Heart left ventricle (tissue), 16 donors: Measurements from ENCODE around the gene TFEB. TPM values are rescaled to one million over a fixed set of nuclear protein-coding genes. Genes with fewer than 3 reads are reported as not detected.

Source experiments
- ATAC-seq, 4 donors: fragments of 200-7000 bp; cut with Tn5 transposase; one replicate each; pipeline ENCODE4 v1.9.1; 2020 to 2022; ENCODE audit warnings: moderate library complexity in 4 of 4, mild to moderate bottlenecking in 3 of 4, moderate number of reproducible peaks in 1 of 4
- DNase-seq, 5 donors: peaks; one replicate each; pipeline ENCODE4 v3.0.0-alpha.2; 2020
- H3K27ac ChIP-seq, 12 donors: fragments of 200-600 bp; sonication (generic) in 4 of 12; one replicate each; pipeline versions ENCODE4 v1.5.0 to v1.8.0; 2016 to 2022; ENCODE audit warnings: mild to moderate bottlenecking in 2 of 12
- H3K27me3 ChIP-seq, 9 donors: fragments of 200-600 bp; sonication (generic) in 2 of 9; one replicate each; pipeline versions ENCODE4 v1.5.1 to v1.8.0; 2016 to 2022; ENCODE audit warnings: mild to moderate bottlenecking in 3 of 9
- H3K36me3 ChIP-seq, 9 donors: fragments of 200-600 bp; sonication (generic) in 2 of 9; one replicate each; pipeline versions ENCODE4 v1.5.0 to v1.8.0; 2018 to 2022; ENCODE audit warnings: mild to moderate bottlenecking in 2 of 9
- H3K4me1 ChIP-seq, 12 donors: fragments of 200-600 bp; sonication (generic) in 4 of 12; one replicate each; pipeline versions ENCODE4 v1.5.0 to v1.8.0; 2016 to 2022; ENCODE audit warnings: mild to moderate bottlenecking in 3 of 12
- H3K4me3 ChIP-seq, 12 donors: fragments of 200-600 bp; sonication (generic) in 4 of 12; one replicate each; pipeline versions ENCODE4 v1.5.0 to v1.8.0; 2017 to 2022; ENCODE audit warnings: mild to moderate bottlenecking in 9 of 12, moderate library complexity in 4 of 12
- H3K9me3 ChIP-seq, 12 donors: fragments of 200-600 bp; sonication (generic) in 4 of 12; one replicate each; pipeline versions ENCODE4 v1.5.0 to v1.8.0; 2016 to 2022; ENCODE audit warnings: mild to moderate bottlenecking in 1 of 12
- POLR2A ChIP-seq, 2 donors: fragments of 450-650 bp; IDR thresholded peaks; one replicate each; pipeline ENCODE4 v1.6.1; 2017; ENCODE audit warnings: antibody characterized with exemption in 2 of 2, mild to moderate bottlenecking in 2 of 2, moderate library complexity in 2 of 2
- WGBS, 4 donors: extraction: QIAGEN DNeasy Blood & Tissue Kit in 2 of 4; methylation state at CpG; one replicate each; pipeline versions ENCODE4 v1.1.5 to v1.1.7; 2013 to 2018; 5-methylcytosine and 5-hydroxymethylcytosine counted together
- intact Hi-C, 10 donors: fragments of 100-400 bp; cut with DNase I; formaldehyde crosslinking; loops; one replicate each; pipeline versions ENCODE4 v1.11.1 to v1.14.2; 2022
- polyA plus RNA-seq, 2 donors: library from polyadenylated mRNA; stranded (reverse); fragments of 200-250 nt; gene quantifications; one replicate each; pipeline ENCODE4 v1.2.3, GENCODE V29; 2013
- total RNA-seq, 9 donors: library from RNA; depleted of rRNA in 2 of 9; stranded (reverse); fragments of >200 nt in 2 of 9; fragmentation: NEBNext Ultra II Directional in 3 of 9; extraction: Animal tissue kit (Norgen Biotek cat#: 25700) in 3 of 9; gene quantifications; one replicate each; pipeline versions ENCODE4 v1.1.0 to v1.2.4, GENCODE V29; 2016 to 2023
- TF ChIP-seq, protein P1 (sequence below), 12 donors: fragments of 200-600 bp; sonication (generic) in 4 of 12; IDR thresholded peaks; one replicate each; pipeline versions ENCODE4 v1.5.0 to v1.8.0; 2018 to 2022; ENCODE audit warnings: antibody characterized with exemption in 12 of 12, mild to moderate bottlenecking in 5 of 12
- donor health status: ischemic (EF 13 %, LVEDD 7.1; RV severe dilation, severe dysfunction).
- donor health status: healthy with polysubstance abuse.
- donor health status: DM: no; HTN: yes; CAD: no.
- donor health status: DM: no; HTN: no; CAD: no.
- donor health status: ischemic (EF 25% LVEDD 6.9; RV normal size, moderate dysfunction).
- donor health status: ischemic (EF 25% LVEDD 5.7; RV mildly dilated, moderate dysfunction).
- donor health status: healthy.
- donor health status: DM: yes; HTN: yes; CAD: no.
- donor health status: ischemic (EF 35%, LVEDD 5.7; RV mildly dilated, moderate dysfunction).
- donor health status: nonischemic (EF 11% LVEDD 7.7; RV severe dilation, severe dysfunction).
- donor health status: DM: yes; HTN: yes; CAD: no.
- donor health status: PGD.
- donor health status: ischemic (EF 29% LVEDD 5.4; RV normal size, mild dysfunction).
- donor health status: nonischemic (EF 23%, LVEDD 6.1; RV moderate dilation, normal function).

Gene TFEB
- total and polyA plus RNA-seq, 11 donors, result 26.2 to 47.2 (median 40.4) TPM

DNA sequence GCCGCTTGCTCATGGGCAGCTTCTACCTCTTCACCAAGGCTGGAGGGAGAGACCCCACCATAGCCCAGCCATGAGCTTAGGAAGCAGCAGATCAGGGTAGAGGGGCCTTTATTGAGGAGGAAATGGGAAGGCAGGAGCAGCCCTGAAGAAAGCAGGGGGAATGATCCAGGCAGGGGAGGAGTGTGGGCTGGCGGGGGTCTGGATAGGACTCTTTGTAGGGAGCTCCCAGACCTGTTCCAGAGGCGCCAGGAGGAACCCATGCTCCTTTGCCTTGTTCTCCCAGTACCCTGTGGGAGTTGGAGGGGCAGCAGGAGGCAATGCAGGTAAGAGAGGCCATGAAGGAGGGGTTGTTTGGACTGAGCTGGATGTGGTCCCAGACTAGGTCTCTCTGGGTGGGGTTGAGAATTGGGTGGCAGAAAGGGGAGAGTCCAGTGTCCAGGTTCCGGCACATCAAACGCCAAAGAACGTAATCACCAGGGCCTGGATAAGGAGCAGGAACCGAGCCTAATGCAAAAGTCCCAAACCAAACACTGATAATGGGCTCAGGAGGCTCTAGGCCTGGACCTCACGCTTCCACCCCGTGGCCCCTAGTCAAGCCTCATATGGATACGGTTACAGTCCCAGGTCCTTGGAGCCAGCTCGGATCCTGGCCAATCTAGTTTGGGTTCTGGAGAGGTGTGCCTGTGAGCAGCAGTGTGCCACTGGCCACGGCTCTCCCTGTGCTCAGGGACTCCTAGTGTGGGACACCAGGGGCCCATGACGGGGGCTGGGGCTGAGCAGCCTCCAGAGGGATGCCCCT is 23.9 kb upstream of the TFEB start:
- H3K4me3 ChIP-seq, result no peak overlapping the region
- no peak for ATAC-seq
- peak in 1 of 5 donors; percentile 35 for DNase-seq
- WGBS, 4 donors, result 87 to 93% (median 92%) methylated on average over 13 of the region's 13 CpGs
- H3K4me1 ChIP-seq, result no peaks in the 10 kb centered on the region
- no peaks in the 10 kb centered on the region for H3K36me3 ChIP-seq
- H3K9me3 ChIP-seq, result no peaks in the 10 kb centered on the region
- intact Hi-C loops, result no loop called here
- TF ChIP-seq, protein P1, sequence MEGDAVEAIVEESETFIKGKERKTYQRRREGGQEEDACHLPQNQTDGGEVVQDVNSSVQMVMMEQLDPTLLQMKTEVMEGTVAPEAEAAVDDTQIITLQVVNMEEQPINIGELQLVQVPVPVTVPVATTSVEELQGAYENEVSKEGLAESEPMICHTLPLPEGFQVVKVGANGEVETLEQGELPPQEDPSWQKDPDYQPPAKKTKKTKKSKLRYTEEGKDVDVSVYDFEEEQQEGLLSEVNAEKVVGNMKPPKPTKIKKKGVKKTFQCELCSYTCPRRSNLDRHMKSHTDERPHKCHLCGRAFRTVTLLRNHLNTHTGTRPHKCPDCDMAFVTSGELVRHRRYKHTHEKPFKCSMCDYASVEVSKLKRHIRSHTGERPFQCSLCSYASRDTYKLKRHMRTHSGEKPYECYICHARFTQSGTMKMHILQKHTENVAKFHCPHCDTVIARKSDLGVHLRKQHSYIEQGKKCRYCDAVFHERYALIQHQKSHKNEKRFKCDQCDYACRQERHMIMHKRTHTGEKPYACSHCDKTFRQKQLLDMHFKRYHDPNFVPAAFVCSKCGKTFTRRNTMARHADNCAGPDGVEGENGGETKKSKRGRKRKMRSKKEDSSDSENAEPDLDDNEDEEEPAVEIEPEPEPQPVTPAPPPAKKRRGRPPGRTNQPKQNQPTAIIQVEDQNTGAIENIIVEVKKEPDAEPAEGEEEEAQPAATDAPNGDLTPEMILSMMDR (IDR thresholded peaks at IDR 0.05), result no peak
- TF ChIP-seq POLR2A (IDR thresholded peaks at IDR 0.05), result no peak
- H3K27me3 ChIP-seq, result no peaks in the 10 kb centered on the region
- H3K27ac ChIP-seq, result no peak overlapping the region

DNA sequence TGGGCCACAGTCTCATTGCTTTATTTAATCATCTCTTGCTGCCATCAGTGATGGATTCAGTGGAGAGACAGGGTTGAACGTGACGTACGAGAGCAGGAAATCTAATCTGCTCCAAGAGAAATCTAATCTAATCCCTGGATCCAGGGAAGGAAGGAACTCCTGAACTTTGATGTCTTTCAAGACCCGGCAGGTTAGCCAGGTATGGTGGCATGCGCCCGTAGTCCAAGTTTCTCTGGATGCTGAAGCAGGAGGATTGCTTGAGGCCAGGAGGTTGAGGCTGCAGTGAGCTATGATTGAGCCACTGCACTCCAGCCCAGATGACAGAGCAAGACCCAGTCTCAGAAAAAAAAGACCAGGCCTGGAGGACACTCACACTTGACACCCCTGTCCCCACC is 23.2 kb upstream of the TFEB start:
- no peaks in the 10 kb centered on the region for H3K9me3 ChIP-seq
- ATAC-seq, result no peak
- H3K4me3 ChIP-seq, result no peak overlapping the region
- no peaks in the 10 kb centered on the region for H3K36me3 ChIP-seq
- no peak overlapping the region for H3K27ac ChIP-seq
- no peaks in the 10 kb centered on the region for H3K4me1 ChIP-seq
- no peaks in the 10 kb centered on the region for H3K27me3 ChIP-seq
- peak in 1 of 5 donors; percentile 10 for DNase-seq
- intact Hi-C loops, result no loop called here
- 80 to 87% (median 85%) methylated on average over 6 of the region's 6 CpGs for WGBS, 4 donors
- TF ChIP-seq POLR2A (IDR thresholded peaks at IDR 0.05), result no peak

DNA sequence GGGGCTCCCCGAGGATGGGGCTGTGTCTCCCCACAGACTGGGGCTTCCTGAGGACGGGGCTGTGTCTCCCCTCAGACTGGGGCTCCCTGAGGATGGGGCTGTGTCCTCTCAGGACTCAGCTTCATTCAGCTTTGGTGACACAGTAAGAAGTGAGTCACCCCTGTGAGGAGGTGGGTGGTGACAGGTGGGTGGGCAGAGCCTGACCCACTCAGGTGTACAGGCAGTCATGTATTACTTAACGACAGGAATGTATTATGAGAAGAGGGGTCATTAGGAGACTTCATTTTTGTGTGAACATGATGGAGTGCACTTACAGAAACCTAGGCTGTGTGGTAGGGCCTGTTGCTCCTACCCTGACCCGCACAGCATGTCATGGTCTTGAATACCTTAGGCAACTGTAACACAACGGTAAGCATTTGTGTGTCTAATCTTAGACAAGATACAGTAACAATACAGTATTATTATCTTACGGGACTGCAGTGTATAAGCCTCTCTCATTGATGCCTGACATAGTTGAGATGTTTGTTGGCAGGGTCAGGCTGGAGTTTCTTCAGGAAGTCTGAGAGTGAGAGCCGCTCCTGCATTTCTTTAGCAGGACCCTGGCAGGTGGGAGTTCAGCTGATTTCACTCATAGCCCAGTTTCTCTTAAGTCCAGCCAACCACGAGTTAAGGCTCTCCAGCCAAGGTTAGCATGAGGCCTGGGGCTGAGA is 22.7 kb upstream of the TFEB start:
- no peak for ATAC-seq
- no peaks in the 10 kb centered on the region for H3K4me1 ChIP-seq

DNA sequence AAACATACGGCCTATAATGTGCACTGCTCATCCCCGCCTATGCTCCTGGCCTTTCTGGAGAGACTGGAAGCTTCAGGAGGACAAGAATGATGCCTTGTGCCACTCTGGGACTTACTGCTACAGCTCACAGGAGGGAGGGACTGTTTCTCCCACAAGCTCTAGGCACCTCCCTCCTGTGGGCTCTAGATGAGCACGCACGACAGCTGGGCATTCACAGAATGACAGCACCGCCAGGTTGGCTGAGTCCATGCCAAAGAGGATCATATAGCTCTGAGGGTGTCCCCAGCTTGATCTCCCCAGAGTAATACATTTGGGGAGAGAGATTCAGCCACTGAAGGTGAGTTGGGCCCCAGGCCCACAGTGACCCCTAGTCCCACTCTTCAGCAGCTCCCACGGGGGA is 21.9 kb upstream of the TFEB start:
- no peak for DNase-seq
- no peaks in the 10 kb centered on the region for H3K4me1 ChIP-seq
- 88 to 95% (median 93%) methylated on average over 5 to 6 of the region's 6 CpGs for WGBS, 4 donors
- TF ChIP-seq, protein P1 (IDR thresholded peaks at IDR 0.05), result no peak
- no peak for TF ChIP-seq POLR2A (IDR thresholded peaks at IDR 0.05)
- no peak for ATAC-seq
- no peaks in the 10 kb centered on the region for H3K27me3 ChIP-seq
- H3K36me3 ChIP-seq, result no peaks in the 10 kb centered on the region
- intact Hi-C loops, result no loop called here
- no peak overlapping the region for H3K27ac ChIP-seq
- H3K4me3 ChIP-seq, result no peak overlapping the region
- H3K9me3 ChIP-seq, result no peaks in the 10 kb centered on the region

More for the DNA sequence above, 22.7 kb upstream of the TFEB start:
- intact Hi-C loops, result no loop called here
- 63 to 74% (median 69%) methylated on average over 6 to 8 of the region's 8 CpGs for WGBS, 4 donors
- Histone ChIP-seq H3K36me3 (no peaks in the 10 kb centered on the region), H3K27me3 (no peaks in the 10 kb centered on the region), H3K27ac (no peak overlapping the region), H3K4me3 (no peak overlapping the region), H3K9me3 (no peaks in the 10 kb centered on the region)
- peak in 1 of 5 donors; percentile 10 for DNase-seq
- TF ChIP-seq, protein P1 (IDR thresholded peaks at IDR 0.05), result no peak
- TF ChIP-seq POLR2A (IDR thresholded peaks at IDR 0.05), result no peak
